GM19455 (cell line): ENCODE data around the gene TMEM17.
A peak's percentile ranks its signal among the peaks of the same experiment; 100 is the strongest.

Experiments
- ATAC-seq: cut with Tn5 transposase; IDR thresholded peaks from one replicate; pipeline ENCODE4 v1.9.1; 2021; ENCODE audit not compliant: unreplicated experiment

Gene TMEM17

GRCh38 chr2:62512384-62512783 lies 6.4 kb upstream of the TMEM17 start:
- ATAC-seq, result no peak

GRCh38 chr2:62511636-62512035 lies 5.6 kb upstream of the TMEM17 start:
- ATAC-seq, result no peak

GRCh38 chr2:62506421-62506750 lies 391 bp upstream of the TMEM17 start:
- ATAC-seq, result peak; percentile 28

- ATAC-seq, result no peak
Measured at GRCh38 chr2:62505109-62505749, 766 bp downstream of the TMEM17 start.

GRCh38 chr2:62504657-62505056 lies 1.3 kb downstream of the TMEM17 start:
- no peak for ATAC-seq

- no peak for ATAC-seq
Measured at GRCh38 chr2:62501794-62502500, 4.0 kb downstream of the TMEM17 start.

- no peak for ATAC-seq
Measured at GRCh38 chr2:62501069-62501468, 4.9 kb downstream of the TMEM17 start.

GRCh38 chr2:62499430-62500060 lies 6.5 kb downstream of the TMEM17 start:
- no peak for ATAC-seq

GRCh38 chr2:62498739-62499138 lies 7.3 kb downstream of the TMEM17 start:
- ATAC-seq, result no peak

- no peak for ATAC-seq
Measured at GRCh38 chr2:62495761-62496160, 10.2 kb downstream of the TMEM17 start.

GRCh38 chr2:62492048-62492447 lies 13.9 kb downstream of the TMEM17 start:
- no peak for ATAC-seq

- ATAC-seq, result no peak
Measured at GRCh38 chr2:62489702-62490101, 16.3 kb downstream of the TMEM17 start.

- ATAC-seq, result no peak
Measured at GRCh38 chr2:62489162-62489561, 16.8 kb downstream of the TMEM17 start.

- no peak for ATAC-seq
Measured at GRCh38 chr2:62486439-62486765, 19.6 kb downstream of the TMEM17 start.

GRCh38 chr2:62485761-62486438 lies 20.1 kb downstream of the TMEM17 start:
- ATAC-seq, result no peak

- no peak for ATAC-seq
Measured at GRCh38 chr2:62482558-62483352, 23.2 kb downstream of the TMEM17 start.

- ATAC-seq, result no peak
Measured at GRCh38 chr2:62479917-62480316, 26.1 kb downstream of the TMEM17 start.

- no peak for ATAC-seq
Measured at GRCh38 chr2:62478093-62478580, 27.9 kb downstream of the TMEM17 start.

- no peak for ATAC-seq
Measured at GRCh38 chr2:62477573-62477972, 28.4 kb downstream of the TMEM17 start.

- ATAC-seq, result no peak
Measured at GRCh38 chr2:62475172-62476011, 30.6 kb downstream of the TMEM17 start.
